ENCODE results near the gene TSFM.

- TF ChIP-seq CTCF (IDR thresholded peaks at IDR 0.05) (no peak), POLR2A (IDR thresholded peaks at IDR 0.05) (no peak)
Observed at GRCh38 chr12:57734591-57734990, 48.0 kb upstream of the TSFM start.
